Brain microvascular endothelial cell (primary cell): ENCODE results near the gene STK39.

Source experiments
- DNase-seq: peaks from one replicate; pipeline ENCODE4 v3.0.0-alpha.2; 2020
- H3K27ac ChIP-seq: fragments of 250-450 bp; sonication (Bioruptor Pico); 2 replicates; pipeline ENCODE4 v1.5.1; 2020; ENCODE audit warnings: mild to moderate bottlenecking, moderate library complexity
- H3K27me3 ChIP-seq: fragments of 250-450 bp; sonication (Bioruptor Pico); replicated peaks from 2 replicates; pipeline ENCODE4 v1.5.1; 2020; ENCODE audit warnings: mild to moderate bottlenecking
- H3K36me3 ChIP-seq: fragments of 250-450 bp; sonication (Bioruptor Pico); replicated peaks from 2 replicates; pipeline ENCODE4 v1.5.1; 2020; ENCODE audit warnings: mild to moderate bottlenecking
- H3K4me3 ChIP-seq: 2 replicates; pipeline ENCODE4 v1.5.1; 2011; ENCODE audit warnings: low read depth, mild to moderate bottlenecking, control low read depth, low read length, moderate library complexity
- in situ Hi-C: cut with HindIII; loops from 2 replicates; pipeline ENCODE4 v1.10.0; 2017; ENCODE audit warnings: low sequenced_read_pairs, low pct_ligation_motif_present
- TF ChIP-seq, protein P1 (sequence below): IDR thresholded peaks from 2 replicates; pipeline ENCODE4 v1.5.1; 2011; ENCODE audit warnings: low read depth, mild to moderate bottlenecking, moderate library complexity, low read length, control low read depth, inconsistent platforms; ENCODE audit errors: missing control alignments

The STK39 gene

DNA sequence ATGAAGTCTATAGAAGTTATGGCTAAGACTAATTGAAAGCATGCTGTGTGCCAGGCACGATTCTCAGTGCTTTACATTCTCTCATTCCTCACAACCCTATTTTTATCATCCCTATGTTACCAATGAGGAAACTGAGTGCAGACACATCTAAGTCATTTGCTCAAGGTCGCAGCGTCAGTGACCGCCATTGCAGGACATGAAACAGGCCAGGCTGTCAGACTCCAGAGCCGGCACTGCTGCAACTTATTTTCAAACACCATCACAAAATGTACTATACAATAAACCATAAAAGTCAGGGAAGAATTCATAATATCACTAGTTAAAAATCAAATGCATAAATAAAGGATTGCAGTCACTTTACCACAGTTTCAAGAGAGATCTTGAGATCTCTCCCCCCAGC is 5.6 kb downstream of the STK39 start:
- in situ Hi-C loops: no loop called here
- DNase-seq: no peak
- Histone ChIP-seq H3K27me3 (no peaks in the 10 kb centered on the region), H3K4me3 (no peak overlapping the region), H3K36me3 (no peaks in the 10 kb centered on the region), H3K27ac (no peak overlapping the region)
- TF ChIP-seq, protein P1, sequence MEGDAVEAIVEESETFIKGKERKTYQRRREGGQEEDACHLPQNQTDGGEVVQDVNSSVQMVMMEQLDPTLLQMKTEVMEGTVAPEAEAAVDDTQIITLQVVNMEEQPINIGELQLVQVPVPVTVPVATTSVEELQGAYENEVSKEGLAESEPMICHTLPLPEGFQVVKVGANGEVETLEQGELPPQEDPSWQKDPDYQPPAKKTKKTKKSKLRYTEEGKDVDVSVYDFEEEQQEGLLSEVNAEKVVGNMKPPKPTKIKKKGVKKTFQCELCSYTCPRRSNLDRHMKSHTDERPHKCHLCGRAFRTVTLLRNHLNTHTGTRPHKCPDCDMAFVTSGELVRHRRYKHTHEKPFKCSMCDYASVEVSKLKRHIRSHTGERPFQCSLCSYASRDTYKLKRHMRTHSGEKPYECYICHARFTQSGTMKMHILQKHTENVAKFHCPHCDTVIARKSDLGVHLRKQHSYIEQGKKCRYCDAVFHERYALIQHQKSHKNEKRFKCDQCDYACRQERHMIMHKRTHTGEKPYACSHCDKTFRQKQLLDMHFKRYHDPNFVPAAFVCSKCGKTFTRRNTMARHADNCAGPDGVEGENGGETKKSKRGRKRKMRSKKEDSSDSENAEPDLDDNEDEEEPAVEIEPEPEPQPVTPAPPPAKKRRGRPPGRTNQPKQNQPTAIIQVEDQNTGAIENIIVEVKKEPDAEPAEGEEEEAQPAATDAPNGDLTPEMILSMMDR: no peak

DNA sequence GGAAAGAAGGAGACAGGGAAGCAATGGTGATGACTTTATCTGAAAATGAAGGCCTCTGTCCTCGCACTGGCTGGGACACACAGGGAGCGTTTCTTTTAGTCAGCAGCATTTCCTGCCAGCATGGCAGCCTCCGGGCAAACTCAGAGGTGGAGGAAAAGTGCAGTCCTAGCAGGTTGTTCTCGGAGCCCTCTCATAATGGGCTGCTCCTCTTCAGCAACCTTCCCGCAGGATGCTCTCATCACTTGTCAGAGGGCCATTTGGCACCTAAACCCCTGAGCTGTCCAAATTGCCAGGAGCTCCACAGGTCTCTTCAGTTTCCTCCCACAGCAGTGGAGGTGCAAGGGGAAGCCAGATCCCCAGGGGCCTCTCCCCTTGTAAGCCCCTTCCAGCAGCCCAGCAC is 6.2 kb downstream of the STK39 start:
- no peak for DNase-seq
- Histone ChIP-seq H3K27me3 (no peaks in the 10 kb centered on the region), H3K27ac (no peak overlapping the region), H3K36me3 (no peaks in the 10 kb centered on the region), H3K4me3 (no peak overlapping the region)
- TF ChIP-seq, protein P1: no peak
- in situ Hi-C loops: no loop called here

DNA sequence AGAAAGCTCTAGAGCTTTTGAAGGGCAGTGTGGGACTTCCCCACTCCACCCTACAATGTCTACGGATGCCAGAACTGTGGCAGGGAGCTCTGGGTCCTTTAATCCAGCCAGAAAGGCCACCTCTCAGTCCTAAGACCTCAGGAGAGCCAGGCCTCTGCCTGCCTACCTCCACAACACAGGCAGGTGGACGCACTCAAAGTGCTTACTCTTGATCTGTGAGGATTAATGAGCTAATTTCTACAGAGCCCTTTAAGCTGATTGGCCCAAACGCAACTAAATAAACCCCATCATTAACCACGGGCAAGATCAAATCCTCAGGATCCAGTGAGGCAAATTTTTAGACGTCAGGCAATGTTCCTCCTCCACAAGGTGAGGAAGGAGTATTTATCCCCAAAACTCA is 8.1 kb downstream of the STK39 start:
- TF ChIP-seq, protein P1: no peak
- no peak overlapping the region for H3K4me3 ChIP-seq
- H3K36me3 ChIP-seq: no peaks in the 10 kb centered on the region
- H3K27me3 ChIP-seq: no peaks in the 10 kb centered on the region
- no peak overlapping the region for H3K27ac ChIP-seq
- DNase-seq: no peak
- in situ Hi-C loops: no loop called here

DNA sequence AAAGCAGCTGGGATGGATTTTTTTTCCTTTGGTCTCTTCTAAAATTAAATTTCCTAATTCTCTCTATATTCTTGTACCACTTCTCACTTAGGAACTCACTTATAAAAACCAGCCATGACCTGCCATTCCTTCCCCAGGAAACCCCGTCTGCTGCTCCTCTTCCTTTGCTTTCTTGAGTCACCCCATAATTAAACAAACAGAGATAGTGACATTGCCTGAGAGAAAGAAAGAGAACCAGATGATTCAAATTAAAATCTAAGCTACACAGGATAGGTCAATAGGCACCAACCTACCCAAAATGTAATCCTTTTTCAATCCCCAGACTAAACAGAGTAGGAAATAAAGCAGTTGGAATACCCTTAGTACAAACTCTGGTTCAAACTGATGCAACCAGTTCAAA is 9.7 kb downstream of the STK39 start:
- no peak overlapping the region for H3K27ac ChIP-seq
- no peaks in the 10 kb centered on the region for H3K36me3 ChIP-seq
- in situ Hi-C loops: no loop called here
- no peaks in the 10 kb centered on the region for H3K27me3 ChIP-seq
- TF ChIP-seq, protein P1: no peak
- no peak for DNase-seq
- H3K4me3 ChIP-seq: no peak overlapping the region

DNA sequence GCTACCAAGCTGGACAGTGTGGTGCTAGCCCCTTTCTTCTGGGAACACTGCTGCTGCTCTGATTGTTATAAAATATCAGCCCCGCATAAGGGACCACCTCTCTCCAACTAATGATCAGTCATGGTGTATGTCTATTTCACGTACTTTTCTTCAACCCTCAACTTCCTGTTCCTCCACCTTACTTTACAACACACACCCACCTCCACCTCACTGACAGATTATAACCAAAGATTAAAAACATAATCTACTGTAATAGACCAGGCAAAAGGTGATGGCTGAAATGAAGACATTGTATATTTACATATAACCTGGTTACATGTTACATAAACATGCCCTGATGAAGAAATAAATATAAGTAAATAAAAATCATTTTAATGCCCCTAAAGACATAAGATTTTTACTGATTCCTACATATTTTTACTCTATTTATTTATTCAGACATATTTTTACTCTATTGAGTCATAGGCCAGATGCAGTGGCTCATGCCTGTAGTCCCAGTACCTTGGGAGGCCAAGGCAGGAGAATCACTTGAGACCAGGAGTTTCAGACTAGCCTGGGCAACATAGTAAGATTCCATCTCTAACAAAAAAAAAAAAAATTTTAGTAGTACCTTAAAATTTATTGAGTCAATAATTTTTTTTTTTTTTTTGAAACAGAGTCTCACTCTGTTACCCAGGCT is 12.8 kb downstream of the STK39 start:
- TF ChIP-seq, protein P1: no peak
- Histone ChIP-seq H3K36me3 (no peaks in the 10 kb centered on the region), H3K27ac (peak overlapping the region; percentile 2), H3K4me3 (no peak overlapping the region), H3K27me3 (no peaks in the 10 kb centered on the region)
- in situ Hi-C loops: no loop called here
- no peak for DNase-seq
